NCI-H187 treated with DMSO at 0.1 percent for 48 hours (cell line): ENCODE measurements around the gene PRKCE.

Source experiments
- DNase-seq: peaks from one replicate; lab custom pipeline; 2025; lab: John Stamatoyannopoulos, UW

PRKCE gene

DNA sequence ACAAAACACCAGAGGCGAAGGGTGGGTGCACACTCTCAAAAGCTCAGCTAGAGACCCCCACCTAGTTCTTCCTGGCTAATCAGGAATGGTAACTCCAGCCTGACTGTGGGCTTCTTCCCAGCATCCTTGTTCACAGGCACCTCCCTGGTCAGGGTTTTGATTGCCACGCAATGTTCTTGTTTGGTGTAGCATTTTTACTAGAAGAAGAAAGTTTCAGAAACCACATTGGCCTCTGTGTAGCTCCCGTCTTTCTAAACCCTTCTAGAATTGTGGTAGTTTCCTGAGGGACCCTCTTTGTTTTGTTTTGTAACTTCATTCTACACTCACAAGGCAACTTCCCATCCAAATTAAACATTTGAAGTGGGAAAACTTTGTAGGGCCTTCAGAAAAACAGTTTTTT, 391.2 kb downstream of the PRKCE start:
- no peak for DNase-seq

DNA sequence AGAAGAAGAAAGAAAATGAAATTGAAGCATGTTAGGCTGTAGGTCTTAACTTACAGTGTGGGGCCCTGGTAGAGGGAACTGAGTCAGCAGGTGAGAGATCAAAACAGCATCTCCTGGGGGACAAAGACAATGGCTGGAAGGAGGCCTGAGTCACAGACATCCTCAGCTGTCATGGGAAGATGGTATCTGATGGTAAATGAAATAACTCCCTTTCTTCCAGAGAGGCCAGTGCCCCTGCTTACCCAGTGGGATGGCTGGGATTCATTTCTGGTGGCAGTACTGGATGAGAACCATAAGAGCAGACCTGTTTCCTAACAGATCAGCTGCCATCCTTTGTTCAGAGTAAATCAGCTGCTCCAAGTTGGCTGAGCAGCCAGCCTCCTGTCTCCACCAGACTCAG, 394.4 kb downstream of the PRKCE start:
- DNase-seq: no peak

DNA sequence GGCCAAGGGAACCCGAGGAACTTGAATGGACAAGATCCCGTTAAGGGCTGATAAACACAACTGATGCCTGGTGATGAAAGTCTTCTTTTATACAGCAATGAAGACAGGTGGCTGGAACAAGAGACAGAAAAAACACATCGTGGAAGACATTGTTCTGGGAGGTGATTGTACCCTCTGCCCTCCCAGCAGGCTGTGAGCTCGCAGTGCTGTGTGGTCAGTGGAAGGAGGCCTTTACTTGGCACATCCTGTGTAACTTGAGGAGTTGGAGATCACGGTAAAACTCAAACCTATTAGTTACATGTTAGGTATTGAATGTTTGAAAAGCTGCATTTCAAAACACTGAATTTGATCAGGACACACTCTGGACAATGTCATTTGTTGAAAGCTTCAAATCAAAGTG, 395.8 kb downstream of the PRKCE start:
- no peak for DNase-seq

DNA sequence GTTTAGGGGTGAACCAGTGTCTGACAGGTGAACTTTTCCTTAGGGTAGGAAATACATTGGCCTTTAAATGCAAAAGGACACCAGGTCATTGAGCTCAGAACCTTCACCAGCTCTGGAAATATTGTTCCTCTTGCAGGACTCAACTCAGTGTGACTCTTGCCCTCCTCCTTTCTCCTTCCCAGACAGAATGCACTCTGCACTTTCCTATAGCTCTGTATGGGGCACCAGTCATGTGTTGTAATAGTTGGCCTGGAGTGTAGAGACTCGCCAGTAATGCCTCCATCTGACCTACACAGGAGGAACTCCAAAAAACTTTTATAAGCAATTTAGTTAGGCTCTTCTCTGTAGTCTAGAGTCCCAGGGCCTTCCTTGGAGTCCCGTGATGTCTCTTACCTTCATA, 397.2 kb downstream of the PRKCE start:
- no peak for DNase-seq

DNA sequence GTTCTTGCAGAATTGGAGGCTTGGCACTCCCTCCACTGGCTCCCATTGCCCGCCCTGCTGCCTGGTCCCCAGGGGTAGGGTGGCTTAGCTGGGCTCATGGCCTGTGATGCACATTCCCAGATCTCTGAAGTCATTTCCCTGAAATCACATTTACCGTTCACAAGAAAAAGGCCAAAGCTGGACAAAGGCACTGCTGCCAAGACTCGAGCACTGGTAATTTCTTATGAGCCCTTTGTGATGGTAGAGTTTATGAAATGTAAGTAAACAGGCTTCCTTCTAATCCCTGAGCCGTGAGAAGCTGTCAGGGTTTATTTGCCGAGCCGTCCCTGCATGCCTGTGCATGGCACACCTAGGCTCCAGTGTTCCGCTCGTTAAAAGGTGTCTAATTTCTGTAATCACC, 398.6 kb downstream of the PRKCE start:
- no peak for DNase-seq

DNA sequence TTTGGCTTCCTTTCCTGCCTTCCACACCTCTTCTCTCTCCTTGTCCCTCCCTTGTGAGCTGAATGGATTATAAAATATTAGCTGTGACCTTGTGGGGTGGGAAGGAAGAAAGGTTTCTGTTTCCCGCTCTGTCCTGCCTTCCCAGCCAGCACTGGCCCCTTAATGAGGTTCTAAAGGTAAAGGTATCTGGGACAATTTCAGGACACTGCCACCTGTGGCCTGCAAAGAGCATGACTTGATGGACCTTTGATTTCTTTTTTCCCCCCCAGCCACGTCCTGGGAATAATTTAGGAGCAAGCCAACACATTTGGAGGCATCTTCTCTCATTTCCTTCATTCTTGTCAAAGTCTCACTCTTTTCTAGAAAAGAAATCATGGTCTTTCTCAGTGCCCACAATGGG, 399.0 kb downstream of the PRKCE start:
- no peak for DNase-seq

DNA sequence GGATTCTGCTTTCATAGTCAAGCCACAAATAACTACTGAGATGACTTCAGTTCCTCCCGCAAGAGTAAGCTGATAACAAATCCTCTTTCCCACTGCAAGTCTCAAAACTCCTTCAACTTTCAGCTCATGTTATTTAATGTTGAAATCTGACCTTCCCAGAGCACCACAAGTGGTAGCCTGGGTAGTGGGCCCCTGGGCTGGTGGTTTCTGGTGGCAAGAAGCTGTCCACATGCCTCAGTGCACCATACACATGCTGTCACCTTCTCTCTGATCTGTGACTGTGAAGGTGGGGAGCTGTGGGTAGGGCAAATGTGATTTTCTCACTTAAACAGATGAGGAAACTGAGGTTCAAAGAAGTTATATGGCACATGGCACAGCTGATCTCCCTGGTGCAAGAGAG, 399.6 kb downstream of the PRKCE start:
- no peak for DNase-seq

DNA sequence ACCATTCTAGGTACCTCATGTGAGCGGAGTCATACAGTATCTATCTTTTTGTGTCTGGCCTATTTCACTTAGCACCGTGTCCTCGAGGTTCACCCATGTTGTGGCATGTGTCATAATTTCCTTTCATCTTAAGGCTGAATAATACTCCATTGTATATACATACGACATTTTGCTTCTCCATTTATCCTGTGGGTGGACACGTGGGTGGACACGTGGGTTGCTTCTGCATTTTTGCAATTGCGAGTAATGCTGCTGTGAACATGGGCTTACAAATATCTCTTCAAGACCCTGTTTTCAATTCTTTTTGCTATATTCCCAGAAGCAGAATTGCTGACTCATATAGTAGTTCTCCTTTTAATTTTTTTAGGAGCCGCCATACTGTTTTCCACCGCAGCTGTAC, 402.1 kb downstream of the PRKCE start:
- no peak for DNase-seq

DNA sequence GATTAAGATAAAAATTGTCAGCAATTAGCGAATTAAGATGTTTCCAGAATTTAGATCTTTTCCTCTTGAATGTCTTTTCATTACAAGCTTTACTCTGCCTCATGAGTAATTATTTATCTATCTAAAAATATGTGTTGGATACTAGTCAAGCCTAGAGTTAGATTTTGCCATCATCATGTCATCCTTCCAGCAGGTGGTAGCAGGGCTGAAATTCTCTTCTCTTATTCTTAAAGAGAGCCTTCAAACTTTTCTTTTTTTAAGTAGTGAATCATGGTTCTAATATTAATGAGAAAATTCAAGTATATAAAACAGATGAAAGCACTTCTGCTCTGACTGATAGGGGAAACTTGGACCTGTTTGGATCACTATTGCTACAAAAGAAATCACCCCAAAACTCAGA, 405.1 kb downstream of the PRKCE start:
- no peak for DNase-seq

DNA sequence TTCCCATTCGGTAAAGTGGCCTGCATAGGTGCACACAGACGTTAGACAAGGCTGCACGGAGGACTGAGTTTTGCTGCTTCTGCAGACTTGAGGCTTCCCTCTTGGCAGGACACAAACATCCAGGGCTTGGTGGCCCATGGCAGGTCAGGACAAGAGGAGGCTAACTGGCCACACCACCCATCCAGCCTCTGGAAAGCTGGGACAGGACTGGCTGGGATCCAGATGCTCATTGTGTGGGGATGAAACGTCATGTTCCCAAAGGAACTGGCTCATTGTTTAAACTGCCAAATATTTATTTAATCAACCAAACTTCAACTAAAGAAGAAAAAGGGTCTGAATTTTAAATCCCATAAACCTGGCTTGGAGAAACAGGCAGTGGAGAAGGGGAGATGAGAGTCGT, 406.7 kb downstream of the PRKCE start:
- DNase-seq: no peak

DNA sequence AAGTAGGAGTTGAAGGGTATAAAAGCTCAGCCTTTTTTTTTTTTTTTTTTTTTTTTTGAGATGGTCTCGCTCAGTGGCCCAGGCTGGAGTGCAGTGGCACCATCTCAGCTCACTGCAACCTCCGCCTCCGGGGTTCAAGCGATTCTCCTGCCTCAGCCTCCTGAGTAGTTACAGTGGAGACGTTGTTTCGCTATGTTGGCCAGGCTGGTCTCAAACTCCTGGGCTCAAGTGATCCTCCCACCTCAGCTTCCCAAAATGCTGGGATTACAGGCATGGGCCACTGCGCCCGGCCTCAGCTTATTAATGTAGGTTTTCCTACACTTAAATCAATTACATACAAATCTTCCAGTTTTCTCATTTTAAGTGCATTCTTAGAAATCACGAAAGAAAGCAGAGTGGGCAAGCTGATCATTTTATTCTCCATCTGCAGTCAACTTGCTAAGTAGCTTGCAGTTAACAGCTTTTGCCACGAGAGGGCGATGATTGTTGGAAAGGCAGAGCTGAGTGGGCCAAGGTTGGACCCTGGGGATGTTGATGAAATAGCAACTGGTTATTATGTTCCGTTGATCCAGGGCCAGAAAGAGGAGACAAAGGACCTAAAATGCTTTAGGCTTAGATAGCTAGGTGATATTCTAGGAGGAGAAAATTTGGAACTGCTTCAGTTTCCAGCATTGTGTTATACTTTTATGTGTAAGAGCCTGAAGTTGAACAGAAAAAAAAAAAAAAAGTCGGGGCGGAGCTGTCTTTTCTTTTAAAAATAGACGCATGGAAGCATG, 411.4 kb downstream of the PRKCE start:
- peak; percentile 42 for DNase-seq

DNA sequence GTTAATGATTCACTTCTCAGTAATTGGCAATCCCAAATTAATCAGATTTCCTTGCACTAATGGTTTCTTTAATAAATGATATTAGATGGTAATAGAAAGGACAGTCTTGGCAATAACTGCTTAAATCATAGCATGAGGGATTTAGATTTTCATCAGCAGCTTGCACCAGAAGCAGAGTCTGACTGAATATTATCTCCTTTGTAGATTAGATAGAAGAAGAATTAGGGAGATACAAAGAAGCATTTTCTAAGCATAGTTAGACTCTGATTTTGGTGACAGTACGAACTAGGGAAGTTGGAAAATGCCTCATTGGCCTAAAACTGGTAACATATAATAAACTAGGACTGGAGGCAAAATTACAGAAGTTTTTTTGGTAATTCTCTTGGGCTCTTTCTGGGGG, 412.9 kb downstream of the PRKCE start:
- DNase-seq: no peak

DNA sequence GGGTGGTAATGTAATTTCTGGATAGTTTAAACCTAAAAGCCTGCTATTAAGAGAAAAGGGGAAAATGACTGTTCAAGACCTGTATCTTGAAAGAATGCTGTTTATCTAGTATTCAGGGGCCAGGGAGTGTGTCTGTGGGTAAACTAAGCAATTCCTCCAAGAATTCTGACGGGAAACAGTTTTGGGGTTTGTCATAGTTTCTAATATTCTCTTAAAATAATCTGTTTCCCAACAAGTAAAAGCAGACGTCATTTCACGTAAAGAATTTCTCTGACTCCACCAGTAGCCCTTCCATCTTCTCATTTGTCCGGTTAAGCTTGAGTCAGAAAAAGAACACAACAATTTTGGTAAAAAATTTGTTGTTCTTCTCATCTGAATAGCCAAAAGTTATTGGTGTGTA, 413.7 kb downstream of the PRKCE start:
- DNase-seq: no peak

DNA sequence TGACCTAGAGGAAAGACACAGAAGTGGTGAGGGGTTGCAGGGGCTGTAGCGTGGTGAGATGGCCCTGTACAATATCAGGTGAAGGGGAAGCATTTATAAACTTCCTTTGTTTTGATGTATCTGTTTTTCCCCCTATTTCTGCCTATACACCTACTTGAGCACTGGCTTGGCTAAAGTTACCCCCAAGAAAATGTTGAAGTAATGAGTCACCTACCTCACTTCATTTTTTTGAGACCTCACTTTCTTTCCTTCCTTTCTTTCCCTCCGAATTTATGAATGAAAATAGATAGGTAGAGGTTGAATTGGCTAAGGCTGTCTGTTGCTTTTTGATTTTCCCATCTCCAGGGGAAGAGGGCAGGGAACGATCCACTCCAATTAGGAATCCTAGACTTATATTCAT, 414.6 kb downstream of the PRKCE start:
- DNase-seq: no peak

DNA sequence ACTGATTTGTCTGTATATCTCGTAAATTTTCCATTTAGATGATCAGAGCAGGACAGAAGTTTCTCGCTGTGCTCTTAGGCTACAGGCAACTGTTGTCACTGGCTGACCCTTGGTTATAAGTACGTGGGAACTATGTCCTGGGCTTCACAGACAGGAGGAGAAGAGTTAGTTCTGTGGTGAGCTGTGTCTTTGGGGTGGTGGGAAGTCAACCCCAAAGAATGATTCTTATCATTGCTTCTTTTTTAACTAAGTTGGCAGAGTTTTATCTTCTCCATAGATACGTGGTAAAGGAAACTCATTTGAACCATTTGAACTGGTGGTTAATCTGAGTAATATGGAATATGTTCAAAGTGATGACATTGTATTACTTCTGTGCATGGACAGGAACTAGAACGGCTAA, 415.1 kb downstream of the PRKCE start:
- no peak for DNase-seq

DNA sequence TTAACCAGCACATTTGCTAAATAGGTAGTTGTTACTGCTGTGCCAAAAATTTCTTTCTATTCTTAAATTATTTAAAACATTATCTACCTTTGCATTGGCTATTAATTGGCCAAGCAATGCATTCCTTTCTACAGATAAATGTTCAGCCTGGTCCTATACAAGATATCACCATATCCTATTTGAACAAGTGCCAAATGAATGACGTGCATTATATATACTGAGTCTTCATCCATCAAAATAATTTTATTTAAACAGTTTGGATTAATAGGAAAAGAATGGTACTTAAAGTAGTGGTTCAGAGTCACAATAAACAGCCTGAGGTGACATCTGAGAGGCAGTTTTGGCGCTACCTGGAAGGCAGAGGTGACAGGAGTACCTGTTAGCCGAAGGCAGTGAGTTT, 415.6 kb downstream of the PRKCE start:
- no peak for DNase-seq

DNA sequence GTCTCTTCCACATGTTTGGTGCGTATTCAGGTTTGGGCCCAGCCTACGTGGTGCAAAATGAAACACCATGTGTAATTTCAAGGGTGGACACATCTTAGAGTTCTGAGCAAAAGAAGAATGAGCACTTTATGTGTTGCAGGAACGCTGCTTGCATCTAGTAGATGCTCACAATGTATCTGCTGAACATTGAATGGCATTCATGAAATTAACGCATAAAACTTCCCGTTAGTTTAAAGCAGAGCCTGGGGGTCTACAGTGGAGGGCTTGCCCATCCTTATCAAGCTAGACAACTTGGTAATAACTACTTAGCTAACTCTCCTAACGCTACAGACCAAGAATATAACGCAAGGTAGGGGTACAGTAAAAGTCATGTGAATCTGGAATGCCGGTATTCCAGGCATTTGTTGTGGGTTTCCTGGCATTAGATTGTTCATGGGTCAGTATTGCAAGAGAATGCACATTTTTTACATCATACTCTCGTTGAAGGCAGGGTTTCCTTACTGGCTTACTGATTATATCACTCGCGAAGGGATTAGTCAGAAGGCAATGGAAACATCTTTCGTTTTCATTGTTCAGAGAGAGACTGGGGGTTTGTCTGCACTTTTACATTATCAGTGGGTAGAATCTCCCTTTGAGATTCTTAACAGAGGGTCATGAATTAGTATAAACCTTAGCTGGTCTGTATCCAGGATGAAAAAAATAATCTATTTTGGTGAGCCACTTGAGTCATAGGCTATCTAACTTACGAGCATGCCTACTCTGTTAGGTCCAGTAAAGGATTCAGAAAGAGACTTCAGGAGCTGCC, 416.2 kb downstream of the PRKCE start:
- DNase-seq: no peak

DNA sequence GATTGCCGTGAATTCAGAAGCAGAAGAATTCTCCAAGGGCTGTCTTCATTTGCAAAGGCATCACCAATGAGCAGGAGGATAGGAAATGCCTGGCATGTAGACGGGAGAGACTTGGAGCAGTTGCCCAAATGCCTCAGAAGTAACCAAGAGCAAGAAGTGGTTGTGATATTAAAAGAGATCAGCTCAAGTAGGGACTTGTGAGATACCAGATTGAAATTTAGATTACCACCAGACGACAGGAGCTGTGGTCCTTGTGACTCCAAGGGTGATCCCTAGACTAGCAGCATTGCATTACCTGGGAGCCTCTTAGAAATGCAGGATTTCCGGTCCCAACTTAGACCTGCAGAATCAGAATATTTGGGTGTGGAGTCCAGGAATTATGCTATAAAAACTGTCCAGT, 417.2 kb downstream of the PRKCE start:
- DNase-seq: no peak

DNA sequence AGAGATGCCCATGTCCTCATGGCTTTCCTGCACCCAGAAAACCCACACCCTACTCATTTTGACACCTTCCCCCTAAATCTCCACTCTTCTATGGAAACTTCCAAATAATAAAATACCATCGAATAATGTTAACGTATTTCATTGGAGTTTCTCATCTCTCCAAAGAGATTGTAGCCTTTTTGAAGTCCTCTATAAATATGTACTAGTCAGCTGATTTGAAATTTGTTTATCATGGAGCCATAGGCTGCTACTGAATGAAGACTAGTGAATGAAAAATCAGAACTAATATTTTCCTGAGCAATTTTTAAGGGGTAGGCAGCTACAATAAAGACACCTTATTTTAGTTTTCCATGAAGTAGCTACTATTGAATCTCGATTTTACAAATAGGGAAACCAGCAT, 419.6 kb downstream of the PRKCE start:
- no peak for DNase-seq

DNA sequence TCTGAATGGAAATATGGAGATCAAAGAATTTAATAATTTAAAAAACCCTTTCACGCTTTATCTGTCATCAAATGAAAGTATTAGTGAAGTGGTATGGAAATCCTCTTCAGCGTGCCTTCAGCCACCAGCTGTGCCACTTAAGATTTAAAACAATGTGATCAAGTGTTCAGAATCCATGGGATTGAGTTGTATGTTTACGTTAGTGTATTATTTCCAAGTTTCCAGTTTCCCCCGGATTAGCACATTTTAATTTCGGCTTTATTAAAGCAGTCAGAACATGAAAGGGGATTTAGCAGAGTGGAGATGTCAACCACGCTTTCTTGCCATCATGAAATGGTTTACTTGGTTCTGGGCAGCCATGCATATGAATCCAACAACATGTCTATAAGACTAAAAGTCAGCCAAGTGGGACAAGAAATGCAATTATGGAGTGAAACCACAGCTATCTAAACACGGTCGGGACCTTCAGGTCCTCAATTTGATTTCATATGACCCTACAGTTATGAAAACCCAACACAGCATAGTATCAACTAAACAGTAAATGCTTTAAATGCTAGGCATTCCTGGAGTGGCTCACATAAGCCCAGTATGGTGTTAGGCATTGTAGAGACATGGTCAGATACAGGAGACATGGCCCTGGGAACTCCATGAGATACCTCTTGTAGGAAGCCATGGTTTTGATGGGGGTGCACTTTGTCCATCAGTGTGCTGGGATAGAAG, 420.8 kb downstream of the PRKCE start:
- no peak for DNase-seq

DNA sequence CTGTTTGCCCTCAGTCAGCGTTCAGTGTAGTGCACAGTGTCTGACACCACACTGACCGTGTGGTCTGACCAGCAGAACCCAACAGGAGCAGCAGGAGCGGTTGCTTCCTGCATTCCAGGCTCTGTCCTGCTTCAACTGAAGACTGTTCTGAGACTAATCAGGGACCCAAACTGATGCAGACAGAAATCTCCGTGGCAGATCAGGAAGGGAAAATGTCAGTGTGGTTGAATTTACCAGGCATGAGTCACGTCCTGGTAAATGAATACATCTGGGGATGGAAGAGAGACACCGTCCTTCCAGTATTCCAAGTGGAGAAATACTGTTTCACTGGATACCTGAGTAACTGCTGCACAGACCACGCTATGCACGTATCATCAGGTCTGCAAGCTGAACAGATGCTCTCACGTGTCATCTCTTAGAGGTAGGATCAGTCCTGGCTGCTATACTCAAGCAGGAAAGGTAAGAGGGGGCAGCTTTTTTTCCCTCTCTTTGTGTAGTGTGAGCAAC, 422.1 kb downstream of the PRKCE start:
- no peak for DNase-seq

DNA sequence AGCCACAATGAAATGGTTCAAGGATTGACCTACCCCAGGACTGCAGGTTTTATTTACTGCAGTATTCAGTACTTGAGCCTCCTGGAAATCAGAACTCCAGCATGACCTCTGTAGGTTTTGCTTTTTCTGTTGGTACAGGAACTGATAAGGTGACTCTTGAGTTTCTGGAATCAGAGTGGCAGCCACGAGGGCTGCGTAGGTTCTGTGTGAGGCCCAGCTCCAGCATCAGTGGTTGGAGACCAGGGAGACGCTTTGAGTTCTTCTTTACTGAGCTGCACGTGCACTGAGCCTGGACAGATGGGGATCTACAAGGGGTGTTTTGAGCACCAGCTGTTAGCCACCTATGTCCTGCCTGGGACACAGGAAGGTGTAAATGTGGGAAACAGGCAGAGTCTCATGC, 423.0 kb downstream of the PRKCE start:
- no peak for DNase-seq

DNA sequence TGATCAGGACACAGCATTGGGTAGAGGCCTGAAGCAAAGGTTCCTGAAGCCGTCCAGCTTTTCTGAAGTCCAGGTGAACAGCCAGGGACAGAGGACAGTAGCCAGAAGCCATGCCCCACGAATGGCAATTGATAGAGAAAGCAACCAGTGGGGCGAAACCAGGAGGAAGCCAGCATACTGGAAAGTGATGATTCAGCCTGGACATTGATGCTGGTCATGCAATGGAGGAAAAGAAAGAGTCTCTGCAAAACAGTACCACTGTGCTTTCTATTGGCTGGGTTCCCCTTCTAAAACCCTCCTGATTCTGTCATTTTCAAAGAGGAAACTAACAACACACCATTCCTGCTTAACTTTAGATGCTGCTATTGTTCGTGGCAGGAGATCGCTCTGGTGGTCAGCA, 424.4 kb downstream of the PRKCE start:
- no peak for DNase-seq
